HEK293T (cell line): ENCODE data around the gene RIT2.

Experiments
- CTCF ChIA-PET: fragments of 350-600 bp; formaldehyde crosslinking; extraction: SDS; loops from one replicate; lab custom pipeline; 2021; ENCODE audit warnings: antibody characterized with exemption, inconsistent platforms; lab: Yijun Ruan, JAX
- POLR2A ChIA-PET: fragments of 350-600 bp; formaldehyde crosslinking; extraction: SDS; loops from one replicate; lab custom pipeline; 2020; ENCODE audit warnings: antibody characterized with exemption, inconsistent platforms; lab: Yijun Ruan, JAX
- DNase-seq: peaks from one replicate; pipeline ENCODE4 v3.0.0; 2012; ENCODE audit warnings: mixed read lengths; ENCODE audit errors: extremely low spot score
- ARNT ChIP-seq: fragments of 450-650 bp; IDR thresholded peaks from 2 replicates; pipeline ENCODE4 v1.6.1; 2017; ENCODE audit warnings: mild to moderate bottlenecking
- BHLHE40 ChIP-seq: fragments of 450-650 bp; IDR thresholded peaks from 2 replicates; pipeline ENCODE4 v1.6.1; 2016; ENCODE audit warnings: mild to moderate bottlenecking, moderate library complexity, borderline replicate concordance
- CTBP1 ChIP-seq: fragments of 450-650 bp; IDR thresholded peaks from 2 replicates; pipeline ENCODE4 v1.6.1; 2016; ENCODE audit warnings: borderline replicate concordance
- ELF4 ChIP-seq: fragments of 450-650 bp; IDR thresholded peaks from 2 replicates; pipeline ENCODE4 v1.6.1; 2017; ENCODE audit warnings: antibody characterized with exemption
- FOXA1 ChIP-seq: fragments of 450-650 bp; IDR thresholded peaks from 2 replicates; pipeline ENCODE4 v1.6.1; 2016; ENCODE audit warnings: mild to moderate bottlenecking
- FOXK2 ChIP-seq: fragments of 450-650 bp; IDR thresholded peaks from 2 replicates; pipeline ENCODE4 v1.6.1; 2016; ENCODE audit warnings: mild to moderate bottlenecking
- FOXM1 ChIP-seq: fragments of 450-650 bp; IDR thresholded peaks from 2 replicates; pipeline ENCODE4 v1.6.1; 2017; ENCODE audit warnings: mild to moderate bottlenecking, borderline replicate concordance
- HDGF ChIP-seq: fragments of 450-650 bp; IDR thresholded peaks from 2 replicates; pipeline ENCODE4 v1.6.1; 2017; ENCODE audit warnings: antibody characterized with exemption, borderline replicate concordance
- L3MBTL2 ChIP-seq: fragments of 450-650 bp; conservative IDR thresholded peaks from 2 replicates; pipeline ENCODE4 v1.6.1; 2016; ENCODE audit warnings: mild to moderate bottlenecking
- LEF1 ChIP-seq: fragments of 450-650 bp; IDR thresholded peaks from 2 replicates; pipeline ENCODE4 v1.6.1; 2017; ENCODE audit warnings: mild to moderate bottlenecking, borderline replicate concordance
- NFRKB ChIP-seq: fragments of 450-650 bp; IDR thresholded peaks from 2 replicates; pipeline ENCODE4 v1.6.1; 2016; ENCODE audit warnings: mild to moderate bottlenecking, moderate library complexity
- PKNOX1 ChIP-seq: fragments of 450-650 bp; IDR thresholded peaks from 2 replicates; pipeline ENCODE4 v1.6.1; 2016
- SP1 ChIP-seq: fragments of 450-650 bp; IDR thresholded peaks from 2 replicates; pipeline ENCODE4 v1.6.1; 2017
- SUZ12 ChIP-seq: fragments of 450-650 bp; IDR thresholded peaks from 2 replicates; pipeline ENCODE4 v1.6.1; 2016; ENCODE audit warnings: mild to moderate bottlenecking
- TARDBP ChIP-seq: fragments of 450-650 bp; IDR thresholded peaks from 2 replicates; pipeline ENCODE4 v1.6.1; 2016
- ZNF384 ChIP-seq: fragments of 450-650 bp; IDR thresholded peaks from 2 replicates; pipeline ENCODE4 v1.6.1; 2016

Gene RIT2

GRCh38 chr18:42830936-42831335, 284.5 kb downstream of the RIT2 start:
- no peak for DNase-seq
- POLR2A ChIA-PET: no interaction called here
- CTCF ChIA-PET: no interaction called here
- TF ChIP-seq ZNF384 (no peak), ELF4 (no peak), L3MBTL2 (no peak), BHLHE40 (no peak), ARNT (no peak), TARDBP (no peak), FOXA1 (no peak), SP1 (no peak), CTBP1 (no peak), LEF1 (no peak), FOXM1 (no peak), PKNOX1 (no peak), SUZ12 (no peak), FOXK2 (no peak), NFRKB (no peak), HDGF (no peak)

- CTCF ChIA-PET: no interaction called here
- TF ChIP-seq L3MBTL2 (no peak), SP1 (no peak), BHLHE40 (no peak), FOXA1 (no peak), NFRKB (no peak), ARNT (no peak), CTBP1 (no peak), ZNF384 (no peak), TARDBP (no peak), FOXM1 (no peak), FOXK2 (no peak), HDGF (no peak), SUZ12 (no peak)
- POLR2A ChIA-PET: no interaction called here
- DNase-seq: no peak
These were observed 286.6 kb downstream of the RIT2 start for GRCh38 chr18:42828881-42829280.

GRCh38 chr18:42824178-42824577, 291.3 kb downstream of the RIT2 start:
- TF ChIP-seq FOXA1: no peak
- TF ChIP-seq PKNOX1: no peak
- no peak for TF ChIP-seq FOXM1
- TF ChIP-seq NFRKB: no peak
- no peak for TF ChIP-seq SP1
- TF ChIP-seq ZNF384: no peak
- no peak for TF ChIP-seq LEF1
- TF ChIP-seq L3MBTL2: no peak
- no peak for TF ChIP-seq SUZ12
- POLR2A ChIA-PET: no interaction called here
- CTCF ChIA-PET: no interaction called here
- DNase-seq: no peak

GRCh38 chr18:42822711-42823110, 292.8 kb downstream of the RIT2 start:
- no peak for TF ChIP-seq CTBP1
- TF ChIP-seq PKNOX1: no peak
- no peak for TF ChIP-seq ARNT
- TF ChIP-seq L3MBTL2: no peak
- TF ChIP-seq SUZ12: no peak
- TF ChIP-seq LEF1: no peak
- no peak for TF ChIP-seq FOXM1
- no peak for TF ChIP-seq ELF4
- no peak for TF ChIP-seq SP1
- no peak for TF ChIP-seq BHLHE40
- no peak for TF ChIP-seq NFRKB
- no peak for TF ChIP-seq ZNF384
- TF ChIP-seq TARDBP: no peak
- TF ChIP-seq HDGF: no peak
- TF ChIP-seq FOXA1: no peak
- no peak for TF ChIP-seq FOXK2
- POLR2A ChIA-PET: no interaction called here
- no peak for DNase-seq

GRCh38 chr18:42821492-42821891, 294.0 kb downstream of the RIT2 start:
- ChIA-PET POLR2A (no interaction called here), CTCF (no interaction called here)
- TF ChIP-seq SP1: no peak
- no peak for TF ChIP-seq FOXA1
- TF ChIP-seq BHLHE40: no peak
- TF ChIP-seq LEF1: no peak
- no peak for TF ChIP-seq SUZ12
- no peak for TF ChIP-seq PKNOX1
- TF ChIP-seq TARDBP: no peak
- TF ChIP-seq L3MBTL2: no peak
- no peak for TF ChIP-seq ARNT
- TF ChIP-seq ZNF384: no peak
- no peak for TF ChIP-seq HDGF
- TF ChIP-seq NFRKB: no peak
- TF ChIP-seq ELF4: no peak
- no peak for TF ChIP-seq CTBP1
- no peak for TF ChIP-seq FOXK2
- no peak for TF ChIP-seq FOXM1
- DNase-seq: no peak

More at GRCh38 chr18:42822711-42823110, 292.8 kb downstream of the RIT2 start:
- CTCF ChIA-PET: no interaction called here
